Thyroid gland (tissue), 4 donors: ENCODE measurements around the gene PCSK2. TPM values are rescaled to one million over a fixed set of nuclear protein-coding genes. Genes with fewer than 3 reads are reported as not detected.

ENCODE experiments used
- DNase-seq, 2 donors: peaks; one replicate each; pipeline ENCODE4 v3.0.0-alpha.2; 2019
- H3K27ac ChIP-seq, 3 donors: fragments of 200-600 bp; sonication (generic); 1 replicate in 2 of 3; 2 replicates in 1 of 3; pipeline ENCODE4 v1.5.1; 2016 to 2019; ENCODE audit warnings: mild to moderate bottlenecking in 1 of 3, moderate library complexity in 1 of 3
- H3K27me3 ChIP-seq: fragments of 200-600 bp; sonication (generic); one replicate; pipeline ENCODE4 v1.5.1; 2019
- H3K36me3 ChIP-seq, 2 donors: fragments of 200-600 bp; sonication (generic); one replicate each; pipeline ENCODE4 v1.5.1; 2016 to 2019
- H3K4me1 ChIP-seq, 2 donors: fragments of 200-600 bp; sonication (generic); one replicate each; pipeline ENCODE4 v1.5.1; 2017 to 2019
- H3K4me3 ChIP-seq, 3 donors: fragments of 200-600 bp; sonication (generic); replicated peaks in 1 of 3; 1 replicate in 2 of 3; 2 replicates in 1 of 3; pipeline ENCODE4 v1.5.1; 2016; ENCODE audit warnings: mild to moderate bottlenecking in 1 of 3
- H3K9me3 ChIP-seq: fragments of 200-600 bp; sonication (generic); one replicate; pipeline ENCODE4 v1.5.1; 2017
- CTCF ChIP-seq, 6 experiments: fragments of 200-600 bp in 3 of 6; fragments of 450-650 bp in 3 of 6; sonication (generic) in 3 of 6; IDR thresholded peaks; one replicate each; pipeline ENCODE4 v1.5.1; 2016 to 2019; ENCODE audit warnings: antibody characterized with exemption in 6 of 6, mild to moderate bottlenecking in 2 of 6, inconsistent platforms in 1 of 6, moderate library complexity in 1 of 6
- POLR2A ChIP-seq, 2 donors: fragments of 450-650 bp; IDR thresholded peaks; one replicate each; pipeline ENCODE4 v1.6.1; 2017; ENCODE audit warnings: antibody characterized with exemption in 2 of 2, mild to moderate bottlenecking in 2 of 2, moderate library complexity in 1 of 2
- WGBS, 2 donors: methylation state at CpG; one replicate each; pipeline ENCODE4 v1.1.5; 2017; 5-methylcytosine and 5-hydroxymethylcytosine counted together
- intact Hi-C: fragments of 100-400 bp; cut with DNase I; formaldehyde crosslinking; loops from one replicate; pipeline ENCODE4 v1.15.1; 2023
- total RNA-seq, 4 donors: library from RNA; depleted of rRNA; stranded (reverse); fragments of >200 nt; gene quantifications; one replicate each; pipeline ENCODE4 v1.2.3, GENCODE V29; 2016

PCSK2 gene
- total RNA-seq, 4 donors from 2014 or later = 43.2 to 242 (median 112) TPM

GRCh38 chr20:17407550-17407949 lies 180.7 kb downstream of the PCSK2 start:
- intact Hi-C loops = no loop called here
- no peak for TF ChIP-seq POLR2A (IDR thresholded peaks at IDR 0.05)
- no peak for TF ChIP-seq CTCF (IDR thresholded peaks at IDR 0.05)
- Histone ChIP-seq H3K9me3 (no peaks in the 10 kb centered on the region), H3K27ac (no peak overlapping the region), H3K36me3 (no peaks in the 10 kb centered on the region), H3K4me3 (no peak overlapping the region), H3K27me3 (no peaks in the 10 kb centered on the region), H3K4me1 (no peaks in the 10 kb centered on the region)
- 54 to 61% methylated on average over 5 of the region's 5 CpGs for WGBS, 2 donors
- DNase-seq = no peak

GRCh38 chr20:17417225-17417624 lies 190.4 kb downstream of the PCSK2 start:
- WGBS, 2 donors = 87 to 88% methylated on average over 3 of the region's 3 CpGs
- Histone ChIP-seq H3K27me3 (no peaks in the 10 kb centered on the region), H3K27ac (no peak overlapping the region), H3K9me3 (no peaks in the 10 kb centered on the region), H3K4me3 (no peak overlapping the region), H3K36me3 (no peaks in the 10 kb centered on the region), H3K4me1 (no peaks in the 10 kb centered on the region)
- intact Hi-C loops = no loop called here
- TF ChIP-seq POLR2A (IDR thresholded peaks at IDR 0.05) (no peak), CTCF (IDR thresholded peaks at IDR 0.05) (no peak)
- DNase-seq = no peak

- intact Hi-C loops = no loop called here
- no peaks in the 10 kb centered on the region for H3K27me3 ChIP-seq
These were observed 191.9 kb downstream of the PCSK2 start for GRCh38 chr20:17418737-17419136.

GRCh38 chr20:17419479-17420041 lies 192.7 kb downstream of the PCSK2 start:
- 47 to 52% methylated on average over 3 of the region's 3 CpGs for WGBS, 2 donors
- no peaks in the 10 kb centered on the region for H3K27me3 ChIP-seq
- no peaks in the 10 kb centered on the region for H3K36me3 ChIP-seq
- TF ChIP-seq CTCF (IDR thresholded peaks at IDR 0.05) (no peak), POLR2A (IDR thresholded peaks at IDR 0.05) (no peak)
- no peak overlapping the region for H3K4me3 ChIP-seq
- no peak overlapping the region for H3K27ac ChIP-seq
- no peak for DNase-seq
- H3K4me1 ChIP-seq = no peaks in the 10 kb centered on the region
- intact Hi-C loops = no loop called here
- no peaks in the 10 kb centered on the region for H3K9me3 ChIP-seq

More at GRCh38 chr20:17418737-17419136, 191.9 kb downstream of the PCSK2 start:
- Histone ChIP-seq H3K9me3 (no peaks in the 10 kb centered on the region), H3K4me1 (no peaks in the 10 kb centered on the region), H3K27ac (no peak overlapping the region), H3K36me3 (no peaks in the 10 kb centered on the region), H3K4me3 (no peak overlapping the region)
- TF ChIP-seq POLR2A (IDR thresholded peaks at IDR 0.05) = no peak
- no peak for TF ChIP-seq CTCF (IDR thresholded peaks at IDR 0.05)
- DNase-seq = no peak
- WGBS, 2 donors = 47 to 59% methylated on average over 4 of the region's 4 CpGs

- 82 to 84% methylated on average over 1 of the region's 1 CpG for WGBS, 2 donors
- TF ChIP-seq CTCF (IDR thresholded peaks at IDR 0.05) = no peak
- no peak for TF ChIP-seq POLR2A (IDR thresholded peaks at IDR 0.05)
These were observed 194.7 kb downstream of the PCSK2 start for GRCh38 chr20:17421493-17421892.

More at GRCh38 chr20:17421493-17421892, 194.7 kb downstream of the PCSK2 start:
- no peak overlapping the region for H3K4me3 ChIP-seq
- H3K9me3 ChIP-seq = no peaks in the 10 kb centered on the region
- H3K27ac ChIP-seq = no peak overlapping the region
- DNase-seq = no peak
- no peaks in the 10 kb centered on the region for H3K4me1 ChIP-seq
- no peaks in the 10 kb centered on the region for H3K36me3 ChIP-seq
- H3K27me3 ChIP-seq = no peaks in the 10 kb centered on the region
- intact Hi-C loops = no loop called here
